ENCODE data around the gene RTN4. TPM values are rescaled to one million over a fixed set of nuclear protein-coding genes. Genes with fewer than 3 reads are reported as not detected.

RTN4 gene
- total and polyA plus RNA-seq, 2 of the 4 experiments (the other 2 are of a cell fraction), result 77.8 to 588 TPM

DNA sequence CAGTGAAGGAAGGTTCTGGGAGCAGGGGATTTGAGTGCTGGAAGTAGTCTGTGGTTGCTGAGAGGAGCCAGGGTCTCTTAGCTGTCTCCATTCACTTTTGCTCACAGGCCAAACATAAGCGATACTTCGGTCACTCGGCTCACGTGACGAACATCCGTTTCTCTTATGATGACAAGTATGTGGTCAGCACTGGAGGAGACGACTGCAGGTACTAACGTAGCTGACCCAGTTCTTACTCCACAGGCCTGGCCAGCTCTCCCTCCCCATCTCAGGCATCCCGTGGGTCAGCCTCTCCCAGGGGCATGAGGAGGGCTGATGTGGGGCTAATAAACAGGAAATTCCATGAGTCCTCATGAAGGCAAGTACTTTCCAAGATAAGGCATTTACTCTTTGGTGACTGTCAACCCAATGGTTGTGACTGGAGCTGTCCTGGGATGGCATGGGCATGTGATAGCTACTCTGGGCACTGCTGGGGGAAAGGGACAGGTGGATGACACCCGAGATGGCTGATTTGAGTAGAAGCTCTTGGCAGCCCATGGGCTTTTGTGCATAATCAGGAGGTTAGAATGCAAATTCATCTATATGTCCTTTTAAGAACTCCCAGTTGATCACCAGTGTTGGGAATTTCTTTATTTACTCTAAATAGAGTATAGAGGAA, 81.6 kb downstream of the RTN4 start:
- Histone ChIP-seq H3K4me1 (ENCODE audit: control insufficient read depth, insufficient read depth, low read length) (peaks cover 6% of the 10 kb centered on the region; the same call in 1 of the 2 replicates), H3K23ac (ENCODE audit: low read depth, low read length) (no peak overlapping the region), H4K8ac (ENCODE audit: low read depth in 2 of 2, low read length in 2 of 2) (peak overlapping the region in 1 of 2 experiments; percentile 39; a peak in 1 of 4 replicates), H4K20me1 (ENCODE audit: insufficient read depth, low read length) (peaks cover 77% of the 10 kb centered on the region), H3K9me1 (ENCODE audit: insufficient read depth, low read length) (peaks cover 44% of the 10 kb centered on the region), H2AK9ac (replicated peaks; ENCODE audit: low read depth, low read length, poor library complexity) (no peak overlapping the region), H3K27ac (ENCODE audit: insufficient read depth, low read length) (no peak overlapping the region), H2BK15ac (ENCODE audit: low read depth, low read length) (no peak overlapping the region), H2BK5ac (ENCODE audit: low read depth, low read length, poor library complexity, severe bottlenecking) (no peak overlapping the region), H2BK20ac (ENCODE audit: low read depth, low read length) (no peak overlapping the region), H2AFZ (replicated peaks; ENCODE audit: low read length, poor library complexity) (no peak overlapping the region), H3K56ac (ENCODE audit: extremely low read depth, insufficient read depth, low read length) (no peak overlapping the region), H3K4me2 (ENCODE audit: low read depth, low read length) (no peak overlapping the region), H3K4ac (ENCODE audit: low read depth, low read length) (no peak overlapping the region), H3K18ac (ENCODE audit: low read depth, low read length) (no peak overlapping the region), H3K14ac (replicated peaks; ENCODE audit: low read depth, low read length) (no peak overlapping the region), H2BK120ac (ENCODE audit: low read depth, low read length) (no peak overlapping the region), H3K9ac (ENCODE audit: low read depth, low read length) (no peak overlapping the region), H3K4me3 (ENCODE audit: insufficient read depth, low read depth, low read length) (no peak overlapping the region), H3K9me3 (ENCODE audit: control insufficient read depth, insufficient read depth, low read length) (no peaks in the 10 kb centered on the region), H3K79me1 (ENCODE audit: low read depth in 1 of 2, low read length in 2 of 2) (peaks cover 47 to 86% of the 10 kb centered on the region in 2 experiments), H3K36me3 (ENCODE audit: control insufficient read depth, insufficient read depth, low read length) (peaks cover 32% of the 10 kb centered on the region), H4K5ac (ENCODE audit: low read depth, low read length) (no peak overlapping the region), H3K27me3 (ENCODE audit: control insufficient read depth, insufficient read depth, low read length) (no peaks in the 10 kb centered on the region), H4K91ac (ENCODE audit: insufficient read depth, low read depth, low read length) (no peak overlapping the region), H2AK5ac (ENCODE audit: low read depth, low read length) (no peak overlapping the region)
- ATAC-seq (ENCODE audit: low read depth), result no peak
- TF ChIP-seq USF2 (IDR thresholded peaks at IDR 0.05; ENCODE audit: low read depth, low read length) (0 out of 2 replicates have a peak, but pooled peaks have one; percentile 6), MAZ (IDR thresholded peaks at IDR 0.05; ENCODE audit: borderline replicate concordance, low read depth, low read length) (no peak)
- intact Hi-C loops (cut with micrococcal nuclease) (no loop called here), in situ Hi-C loops (cut with MboI; ENCODE audit: low sequenced_read_pairs) (no loop called here), dilution Hi-C loops (cut with HindIII; ENCODE audit: low sequenced_read_pairs, unreplicated experiment) (no loop called here)
- DNase-seq, result no peak
- ChIA-PET POLR2A (ENCODE audit: unreplicated experiment) (interaction anchor here (0.6 kb wide), 1 partner anchor 8 kb away, joined by 3 read pairs; no protein-coding TSS in a partner anchor), CTCF (interaction anchor here (1.2 kb wide), 1 partner anchor 69 kb away, joined by 3 read pairs; no protein-coding TSS in a partner anchor)
- no TSS peak for BruUV-seq (replicated peaks)
- no CpG with 5 or more reads among the region's 10 CpGs for WGBS, 2 experiments (ENCODE audit: extremely low coverage in 2 of 2, insufficient read length in 1 of 2)
